Measurements from ENCODE around the gene PIGL.
"Not testable (repeated sequence)": the region's sequence is repeated elsewhere in the genome, so short reads cannot be mapped to it uniquely, and the experiment has no call there.

The PIGL gene

DNA sequence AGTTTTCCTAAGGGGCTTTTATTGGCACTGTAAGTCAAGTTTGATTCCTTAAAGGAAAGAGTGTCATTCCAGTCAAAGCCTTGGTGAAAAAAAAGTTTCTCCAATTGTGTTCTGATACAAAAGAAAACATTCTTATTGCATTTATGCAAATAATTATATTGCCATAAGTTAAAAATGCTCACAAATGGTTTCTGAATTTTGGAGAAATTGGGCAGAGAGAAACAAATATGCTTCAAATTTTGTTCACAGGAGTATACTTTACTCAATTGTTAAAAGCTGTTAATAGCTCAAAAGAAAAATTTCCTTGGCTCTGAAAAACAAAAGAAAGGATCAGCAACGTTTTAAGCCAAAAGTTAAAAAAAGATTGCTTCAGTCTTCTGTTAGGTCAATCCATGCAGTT lies 60.2 kb downstream of the PIGL start:
- DNase-seq, result no peak

GRCh38 chr17:16281351-16281750 lies 64.3 kb downstream of the PIGL start:
- no peak for DNase-seq

- no peak for DNase-seq
These were observed 65.5 kb downstream of the PIGL start for GRCh38 chr17:16282522-16282921.

GRCh38 chr17:16283705-16284104 lies 66.7 kb downstream of the PIGL start:
- DNase-seq, result no peak

- DNase-seq, result no peak
These were observed 68.6 kb downstream of the PIGL start for GRCh38 chr17:16285646-16286008.

DNA sequence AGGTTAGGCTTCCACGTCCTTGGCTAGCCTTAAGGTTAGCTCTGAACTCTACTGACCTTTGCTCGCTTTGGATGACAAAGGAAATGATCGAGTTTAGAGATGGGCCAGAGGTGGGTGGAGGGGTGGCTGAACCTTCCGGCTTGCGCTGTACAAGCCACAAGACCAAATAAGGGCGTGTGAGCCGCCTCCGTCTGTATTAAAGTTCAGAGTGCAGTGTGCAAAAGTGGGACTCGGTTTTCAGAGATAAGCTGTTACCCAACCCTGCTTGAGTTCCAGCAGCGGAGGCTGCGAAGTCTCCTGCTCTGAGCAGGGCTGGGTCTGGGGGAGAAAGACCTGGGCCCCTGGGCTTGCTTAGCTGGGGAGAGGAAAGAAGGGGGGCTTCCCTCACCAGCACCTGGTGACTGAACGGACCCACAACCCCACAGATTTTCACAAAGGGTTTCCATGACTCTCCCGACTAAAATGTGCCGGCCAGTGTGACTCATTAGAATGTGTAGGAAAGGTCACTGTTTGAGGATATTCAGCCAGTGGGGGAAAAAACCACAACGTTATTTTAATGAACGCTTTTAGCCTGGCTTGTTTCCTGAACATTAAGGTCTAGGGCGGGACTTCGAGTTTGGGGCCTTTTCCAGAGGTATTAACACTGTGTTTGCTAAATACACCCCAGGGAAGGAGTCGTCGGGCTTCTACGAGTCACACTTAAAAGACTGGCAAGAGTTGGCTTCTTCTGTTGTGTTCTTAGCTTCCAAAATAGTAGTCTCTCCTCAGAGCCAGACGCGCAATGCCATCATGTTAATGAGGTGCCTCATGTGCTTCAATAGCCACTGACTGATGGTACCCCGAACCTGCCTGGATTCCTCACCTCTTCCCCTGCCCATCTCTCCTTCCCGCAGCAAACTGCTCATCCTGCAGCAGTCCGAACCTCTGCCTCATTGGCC lies 69.3 kb downstream of the PIGL start:
- peak; percentile 37 to 94 (median 52) for DNase-seq

DNA sequence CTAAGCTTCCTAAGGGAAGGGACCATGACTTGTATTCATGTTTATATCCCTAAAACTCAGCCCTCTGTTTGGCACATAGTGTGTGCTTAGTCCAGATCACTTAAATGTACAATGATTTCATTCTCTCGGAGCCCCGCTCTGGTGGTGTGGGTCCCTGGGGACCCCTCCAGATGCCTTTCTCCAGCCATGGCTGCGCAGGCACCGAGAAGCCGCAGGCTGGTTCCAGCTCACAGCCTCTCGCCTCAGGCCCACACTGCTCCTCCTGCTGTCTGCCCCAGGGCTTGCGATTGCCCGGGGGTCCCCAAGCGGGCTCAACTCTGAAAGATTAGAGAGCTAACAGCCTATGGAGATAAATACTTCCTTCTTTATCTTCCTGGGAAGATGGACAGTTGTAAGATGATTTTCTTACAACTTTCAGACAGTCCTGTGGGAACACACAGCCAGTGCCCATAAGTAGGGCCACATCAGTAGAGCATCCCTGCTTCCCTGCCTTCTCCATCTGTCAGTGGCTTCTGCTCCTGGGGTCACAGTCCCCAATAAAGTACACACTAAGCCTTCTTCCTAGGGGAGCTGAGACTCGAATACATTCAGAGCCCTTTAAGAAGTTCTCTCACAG lies 70.0 kb downstream of the PIGL start:
- no peak for DNase-seq

- peak in 1 of 5 donors; percentile 37 for DNase-seq
These were observed 70.6 kb downstream of the PIGL start for GRCh38 chr17:16287563-16288027.

- no peak for DNase-seq
These were observed 72.0 kb downstream of the PIGL start for GRCh38 chr17:16288860-16289571.

DNA sequence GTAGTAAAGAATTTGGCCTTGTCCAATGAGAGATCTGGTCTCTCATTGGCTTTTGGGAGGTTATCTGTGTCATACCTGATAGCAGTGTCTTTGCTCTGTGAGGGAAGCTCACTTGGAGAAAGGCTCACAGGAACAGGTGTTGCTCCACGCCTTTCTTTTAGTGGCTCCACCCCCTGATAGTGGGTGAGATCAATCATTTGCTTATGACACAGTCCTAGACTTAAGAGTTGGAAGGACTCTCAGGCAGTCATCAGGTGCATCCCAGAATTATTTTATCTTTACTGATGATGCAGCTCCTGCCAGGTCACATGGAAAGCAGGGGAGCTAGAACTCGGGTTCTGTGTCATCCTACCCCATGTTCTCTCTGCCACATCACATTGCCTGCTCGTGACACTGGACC lies 76.9 kb downstream of the PIGL start:
- no peak for DNase-seq

DNA sequence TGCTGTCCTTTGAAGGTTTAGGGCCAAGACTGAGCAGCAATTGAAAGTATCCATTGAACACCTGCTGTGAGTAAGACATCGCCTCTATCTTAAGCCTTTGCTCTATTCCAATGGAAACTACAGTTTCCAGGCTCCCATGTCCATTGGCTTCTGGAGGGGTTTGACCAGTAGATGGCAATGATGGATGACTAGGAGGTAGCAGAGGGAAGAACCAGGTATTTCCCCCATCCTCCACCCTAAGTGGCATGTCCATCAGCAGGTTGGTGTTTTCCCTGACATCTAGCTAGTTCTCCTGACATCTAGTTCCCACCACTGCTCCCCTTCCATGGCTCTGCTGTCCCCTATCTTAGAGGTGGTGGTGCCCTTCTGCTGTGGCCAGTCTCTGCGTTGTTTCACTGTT lies 77.5 kb downstream of the PIGL start:
- no peak for DNase-seq

DNA sequence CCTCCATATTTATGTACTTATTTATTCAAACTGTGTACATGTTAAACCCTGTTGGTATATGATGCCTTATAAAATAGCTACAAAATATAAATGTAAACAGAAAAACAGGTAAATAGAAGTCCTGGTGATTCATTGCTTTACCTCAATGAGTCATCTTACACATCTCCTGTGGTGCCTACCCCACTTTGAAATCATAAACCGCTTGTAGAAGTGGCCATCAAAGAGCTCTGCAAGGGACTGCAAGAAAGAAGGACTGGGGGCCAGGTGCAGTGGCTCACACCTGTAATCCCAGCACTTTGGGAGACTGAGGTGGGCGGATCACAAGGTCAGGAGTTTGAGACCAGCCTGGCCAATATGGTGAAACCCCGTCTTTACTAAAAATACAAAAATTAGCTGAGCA lies 79.1 kb downstream of the PIGL start:
- peak in 1 of 5 donors; percentile 17 for DNase-seq

- DNase-seq, result no peak
These were observed 80.5 kb downstream of the PIGL start for GRCh38 chr17:16297367-16298139.

DNA sequence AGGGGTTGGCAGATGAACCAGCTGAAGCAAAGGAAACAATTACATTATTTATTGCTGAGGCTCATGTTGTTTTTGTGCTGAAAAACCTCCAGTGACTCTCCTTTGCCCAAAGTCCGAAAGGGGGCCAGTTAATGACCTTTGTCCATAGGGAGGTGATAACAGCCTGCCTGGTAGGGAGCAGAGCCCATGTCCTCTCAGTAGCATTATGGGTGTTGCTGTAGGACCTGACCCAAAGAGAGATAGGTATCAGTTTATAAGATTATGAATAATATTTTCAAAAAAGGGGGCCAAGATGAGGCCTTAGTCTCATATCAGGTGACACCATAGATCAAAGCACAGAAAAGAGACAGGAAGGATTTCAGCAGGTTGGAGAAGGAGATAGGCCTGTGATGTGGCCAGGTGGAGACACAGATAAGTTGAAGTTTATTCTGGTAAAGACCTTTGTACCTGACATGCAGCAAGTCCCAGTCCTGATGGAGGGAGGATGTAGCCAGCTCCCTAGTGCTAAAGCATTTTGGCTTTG lies 81.2 kb downstream of the PIGL start:
- no peak for DNase-seq

- DNase-seq, result no peak
These were observed 83.5 kb downstream of the PIGL start for GRCh38 chr17:16300554-16300953.

DNA sequence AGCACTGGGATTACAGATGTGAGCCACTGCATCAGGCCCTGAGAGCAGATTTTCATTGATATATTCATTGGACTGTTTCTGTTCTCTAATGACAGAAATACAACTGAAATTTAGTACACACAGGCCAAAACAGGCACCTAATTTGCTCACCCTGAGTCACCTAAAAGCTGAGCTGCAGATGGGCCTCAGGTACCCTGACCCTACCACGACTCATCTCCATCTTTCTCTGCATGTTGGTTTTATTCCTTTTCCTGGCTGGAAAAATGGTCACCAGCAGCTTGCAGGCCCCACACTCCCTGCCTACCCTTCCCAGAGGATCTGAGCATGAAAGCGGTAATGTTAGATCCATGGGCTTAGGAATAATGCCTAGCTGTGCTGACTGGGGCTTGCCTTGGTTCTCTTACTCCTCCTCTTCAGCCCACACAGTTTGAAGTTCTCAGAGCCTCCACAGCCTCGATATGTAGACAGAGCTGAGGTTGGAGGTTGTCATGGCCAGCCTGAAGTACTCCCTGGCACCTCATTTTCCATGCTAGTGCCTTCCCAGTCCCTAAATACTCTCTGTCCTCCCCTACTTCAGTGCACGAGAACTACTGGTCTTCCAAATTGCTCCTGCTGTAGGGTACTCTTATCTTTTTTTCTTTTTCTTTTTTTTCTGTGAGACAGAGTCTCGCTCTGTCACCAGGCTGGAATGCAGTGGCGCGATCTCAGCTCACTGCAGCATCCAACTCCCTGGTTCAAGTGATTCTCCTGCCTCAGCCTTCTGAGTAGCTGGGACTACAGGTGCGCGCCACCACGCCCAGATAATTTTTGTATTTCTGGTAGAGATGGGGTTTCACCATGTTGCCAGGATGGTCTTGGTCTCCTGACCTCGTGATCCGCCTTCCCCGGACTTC lies 85.2 kb downstream of the PIGL start:
- DNase-seq, result no peak

DNA sequence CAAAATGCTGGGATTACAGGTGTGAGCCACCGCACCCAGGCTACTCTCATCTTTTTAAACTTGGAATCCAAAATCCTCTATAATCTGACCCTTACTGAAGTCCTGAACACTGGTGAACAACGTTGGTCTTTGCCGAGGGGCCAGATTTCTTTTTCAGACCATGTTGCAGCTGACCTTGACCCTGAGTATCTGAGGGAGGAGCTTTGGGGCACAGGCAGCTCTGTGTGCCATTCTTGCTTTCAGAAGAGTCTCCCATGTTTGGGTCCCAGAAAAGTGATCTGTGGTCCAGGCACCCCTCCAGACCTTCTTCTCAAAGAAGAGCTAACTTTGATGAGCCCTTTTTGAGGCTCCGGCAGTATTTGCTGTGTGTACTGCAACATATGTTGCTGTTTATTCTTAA lies 85.8 kb downstream of the PIGL start:
- no peak for DNase-seq

DNA sequence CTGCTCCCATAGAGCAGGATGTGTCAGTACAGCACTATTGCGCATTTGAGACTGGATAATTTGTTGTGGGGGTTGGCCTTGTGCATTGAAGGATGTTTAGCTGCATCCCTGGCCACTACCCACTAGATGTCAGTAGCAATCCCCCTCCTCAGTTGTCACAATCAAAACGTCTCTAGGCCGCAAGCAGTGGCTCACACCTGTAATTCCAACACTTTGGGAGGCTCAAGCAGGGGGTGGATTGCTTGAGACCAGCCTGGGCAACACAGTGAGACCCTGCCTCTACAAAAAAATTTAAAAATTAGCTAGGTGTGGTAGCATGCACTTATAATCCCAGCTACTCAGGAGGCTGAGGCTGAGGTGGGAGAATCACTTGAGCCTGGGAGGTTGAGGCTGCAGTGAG lies 87.8 kb downstream of the PIGL start:
- no peak for DNase-seq

- no peak for DNase-seq
These were observed 89.2 kb downstream of the PIGL start for GRCh38 chr17:16306211-16306610.

DNA sequence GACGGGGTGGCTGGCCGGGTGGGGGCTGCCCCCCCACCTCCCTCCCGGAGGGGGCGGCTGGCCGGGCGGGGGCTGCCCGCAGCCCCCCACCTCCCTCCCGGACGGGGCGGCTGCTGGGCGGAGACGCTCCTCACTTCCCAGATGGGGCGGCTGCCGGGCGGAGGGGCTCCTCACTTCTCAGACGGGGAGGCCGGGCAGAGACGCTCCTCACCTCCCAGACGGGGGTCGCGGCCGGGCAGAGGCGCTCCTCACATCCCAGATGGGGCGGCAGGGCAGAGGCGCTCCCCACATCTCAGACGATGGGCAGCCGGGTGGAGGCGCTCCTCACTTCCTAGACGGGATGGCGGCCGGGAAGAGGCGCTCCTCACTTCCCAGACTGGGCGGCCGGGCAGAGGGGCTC lies 95.1 kb downstream of the PIGL start:
- not testable (repeated sequence) for DNase-seq
